ENCODE measurements around the gene NEK1. TPM values are rescaled to one million over a fixed set of nuclear protein-coding genes. Genes with fewer than 3 reads are reported as not detected.

The NEK1 gene
- total RNA-seq, 1 donor from 2014 or later: 13.0 TPM

- H3K27ac ChIP-seq (ENCODE audit: low read depth, low read length): no peak overlapping the region
These were observed 28.0 kb upstream of the NEK1 start for GRCh38 chr4:169640261-169640870.

GRCh38 chr4:169634975-169635374, 22.6 kb upstream of the NEK1 start:
- Histone ChIP-seq H3K27ac (ENCODE audit: low read depth, low read length) (no peak overlapping the region), H3K4me2 (ENCODE audit: low read length) (no peak overlapping the region), H3K4me1 (ENCODE audit: insufficient read depth, low read length) (no peaks in the 10 kb centered on the region), H2AFZ (ENCODE audit: low read depth, low read length) (no peak overlapping the region), H3K79me2 (ENCODE audit: insufficient read depth, low read length) (peaks cover 7% of the 10 kb centered on the region), H3K4me3 (ENCODE audit: insufficient read depth, low read depth, low read length) (no peak overlapping the region), H3K36me3 (ENCODE audit: insufficient read depth, low read length) (no peaks in the 10 kb centered on the region), H3K27me3 (ENCODE audit: insufficient read depth, low read length) (no peaks in the 10 kb centered on the region), H3K9me3 (ENCODE audit: insufficient read depth, low read depth, low read length) (no peaks in the 10 kb centered on the region), H3K9ac (ENCODE audit: low read length) (no peak overlapping the region), H4K20me1 (ENCODE audit: insufficient read depth, low read length) (peaks cover 4% of the 10 kb centered on the region)
- no peak for FAIRE-seq
- H3K4me1 Mint-ChIP-seq (ENCODE audit: low read depth, unreplicated experiment): peaks cover 4% of the 10 kb centered on the region
- no peak overlapping the region for H3K4me3 Mint-ChIP-seq (ENCODE audit: unreplicated experiment)
- no peak for DNase-seq (ENCODE audit: low read depth)
- TF ChIP-seq CTCF (IDR thresholded peaks at IDR 0.05; ENCODE audit: insufficient read depth, low read depth, low read length) (no peak), EZH2 (IDR thresholded peaks at IDR 0.05; ENCODE audit: insufficient read depth, low read length) (no peak)
- H3K27me3 Mint-ChIP-seq (ENCODE audit: low read depth, unreplicated experiment): no peaks in the 10 kb centered on the region
- H3K9me3 Mint-ChIP-seq (ENCODE audit: unreplicated experiment): no peaks in the 10 kb centered on the region
- H3K27ac Mint-ChIP-seq (ENCODE audit: unreplicated experiment): no peak overlapping the region
- peaks cover 4% of the 10 kb centered on the region for H3K36me3 Mint-ChIP-seq (ENCODE audit: low read depth, unreplicated experiment)

More at GRCh38 chr4:169640261-169640870, 28.0 kb upstream of the NEK1 start:
- peak; percentile 63 for DNase-seq (ENCODE audit: low read depth)
- Mint-ChIP-seq H3K27me3 (ENCODE audit: low read depth, unreplicated experiment) (no peaks in the 10 kb centered on the region), H3K4me1 (ENCODE audit: low read depth, unreplicated experiment) (peaks cover 3% of the 10 kb centered on the region), H3K9me3 (ENCODE audit: unreplicated experiment) (no peaks in the 10 kb centered on the region), H3K36me3 (ENCODE audit: low read depth, unreplicated experiment) (peaks cover 5% of the 10 kb centered on the region), H3K27ac (ENCODE audit: unreplicated experiment) (no peak overlapping the region), H3K4me3 (ENCODE audit: unreplicated experiment) (no peak overlapping the region)
- Histone ChIP-seq H3K4me1 (ENCODE audit: insufficient read depth, low read length) (no peaks in the 10 kb centered on the region), H3K36me3 (ENCODE audit: insufficient read depth, low read length) (no peaks in the 10 kb centered on the region), H3K79me2 (ENCODE audit: insufficient read depth, low read length) (no peaks in the 10 kb centered on the region), H3K9ac (ENCODE audit: low read length) (no peak overlapping the region), H3K4me3 (ENCODE audit: insufficient read depth, low read depth, low read length) (no peak overlapping the region), H4K20me1 (ENCODE audit: insufficient read depth, low read length) (no peaks in the 10 kb centered on the region), H3K4me2 (ENCODE audit: low read length) (no peak overlapping the region), H3K9me3 (ENCODE audit: insufficient read depth, low read depth, low read length) (no peaks in the 10 kb centered on the region), H2AFZ (ENCODE audit: low read depth, low read length) (no peak overlapping the region), H3K27me3 (ENCODE audit: insufficient read depth, low read length) (no peaks in the 10 kb centered on the region)
- no peak for TF ChIP-seq EZH2 (IDR thresholded peaks at IDR 0.05; ENCODE audit: insufficient read depth, low read length)
- no peak for TF ChIP-seq CTCF (IDR thresholded peaks at IDR 0.05; ENCODE audit: insufficient read depth, low read depth, low read length)
- no peak for FAIRE-seq

GRCh38 chr4:169632896-169633295, 20.5 kb upstream of the NEK1 start:
- Histone ChIP-seq H3K79me2 (ENCODE audit: insufficient read depth, low read length) (peaks cover 18% of the 10 kb centered on the region), H3K4me3 (ENCODE audit: insufficient read depth, low read depth, low read length) (no peak overlapping the region), H4K20me1 (ENCODE audit: insufficient read depth, low read length) (peaks cover 11% of the 10 kb centered on the region), H3K36me3 (ENCODE audit: insufficient read depth, low read length) (no peaks in the 10 kb centered on the region), H3K4me2 (ENCODE audit: low read length) (no peak overlapping the region), H2AFZ (ENCODE audit: low read depth, low read length) (no peak overlapping the region), H3K9me3 (ENCODE audit: insufficient read depth, low read depth, low read length) (no peaks in the 10 kb centered on the region), H3K27me3 (ENCODE audit: insufficient read depth, low read length) (no peaks in the 10 kb centered on the region), H3K27ac (ENCODE audit: low read depth, low read length) (no peak overlapping the region), H3K9ac (ENCODE audit: low read length) (no peak overlapping the region), H3K4me1 (ENCODE audit: insufficient read depth, low read length) (no peaks in the 10 kb centered on the region)
- peaks cover 4% of the 10 kb centered on the region for H3K36me3 Mint-ChIP-seq (ENCODE audit: low read depth, unreplicated experiment)
- H3K4me1 Mint-ChIP-seq (ENCODE audit: low read depth, unreplicated experiment): peaks cover 4% of the 10 kb centered on the region
- TF ChIP-seq CTCF (IDR thresholded peaks at IDR 0.05; ENCODE audit: insufficient read depth, low read depth, low read length): no peak
- H3K27me3 Mint-ChIP-seq (ENCODE audit: low read depth, unreplicated experiment): no peaks in the 10 kb centered on the region
- no peaks in the 10 kb centered on the region for H3K9me3 Mint-ChIP-seq (ENCODE audit: unreplicated experiment)
- DNase-seq (ENCODE audit: low read depth) (no peak), FAIRE-seq (no peak)
- H3K4me3 Mint-ChIP-seq (ENCODE audit: unreplicated experiment): no peak overlapping the region
- no peak overlapping the region for H3K27ac Mint-ChIP-seq (ENCODE audit: unreplicated experiment)

All from astrocyte (in vitro differentiated cells and primary cell).